MM.1S (cell line): ENCODE results near the gene AGAP1.

Experiments used
- EZH2 ChIP-seq: fragments of 300-600 bp; sonication (generic); optimal IDR thresholded peaks from 2 replicates; pipeline ENCODE3; 2017; ENCODE audit warnings: low read depth, mild to moderate bottlenecking, antibody characterized with exemption, low read length, mixed read lengths
- TF ChIP-seq, protein P1 (sequence below): fragments of 300-600 bp; sonication (generic); IDR thresholded peaks from 2 replicates; pipeline ENCODE4 v1.5.1; 2016; ENCODE audit warnings: antibody characterized with exemption, low read length, mixed read lengths

DNA sequence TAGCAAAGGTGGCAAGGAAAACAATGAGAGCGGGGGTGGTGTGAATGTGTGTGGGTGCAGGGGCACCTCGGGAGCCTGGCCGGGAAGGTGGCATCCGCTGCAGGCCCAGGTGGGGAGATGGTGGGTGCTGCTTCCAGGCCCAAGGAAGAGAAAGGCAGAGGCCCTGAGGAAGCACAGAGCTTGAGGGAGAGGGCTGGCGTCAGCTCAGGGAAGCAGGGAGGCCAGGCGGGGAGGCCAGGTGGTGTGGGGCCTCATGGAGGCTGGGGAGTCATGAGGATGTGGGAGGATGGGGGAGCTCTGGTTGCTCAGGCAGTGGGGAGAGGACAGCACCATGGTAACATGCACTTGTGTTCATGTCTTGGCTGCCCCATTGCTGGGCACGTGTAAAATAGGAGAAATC, 43.3 kb downstream of the AGAP1 start:
- TF ChIP-seq EZH2, result no peak
- TF ChIP-seq, protein P1, sequence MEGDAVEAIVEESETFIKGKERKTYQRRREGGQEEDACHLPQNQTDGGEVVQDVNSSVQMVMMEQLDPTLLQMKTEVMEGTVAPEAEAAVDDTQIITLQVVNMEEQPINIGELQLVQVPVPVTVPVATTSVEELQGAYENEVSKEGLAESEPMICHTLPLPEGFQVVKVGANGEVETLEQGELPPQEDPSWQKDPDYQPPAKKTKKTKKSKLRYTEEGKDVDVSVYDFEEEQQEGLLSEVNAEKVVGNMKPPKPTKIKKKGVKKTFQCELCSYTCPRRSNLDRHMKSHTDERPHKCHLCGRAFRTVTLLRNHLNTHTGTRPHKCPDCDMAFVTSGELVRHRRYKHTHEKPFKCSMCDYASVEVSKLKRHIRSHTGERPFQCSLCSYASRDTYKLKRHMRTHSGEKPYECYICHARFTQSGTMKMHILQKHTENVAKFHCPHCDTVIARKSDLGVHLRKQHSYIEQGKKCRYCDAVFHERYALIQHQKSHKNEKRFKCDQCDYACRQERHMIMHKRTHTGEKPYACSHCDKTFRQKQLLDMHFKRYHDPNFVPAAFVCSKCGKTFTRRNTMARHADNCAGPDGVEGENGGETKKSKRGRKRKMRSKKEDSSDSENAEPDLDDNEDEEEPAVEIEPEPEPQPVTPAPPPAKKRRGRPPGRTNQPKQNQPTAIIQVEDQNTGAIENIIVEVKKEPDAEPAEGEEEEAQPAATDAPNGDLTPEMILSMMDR, result no peak
